AG04450 (cell line): ENCODE data around the gene RAPGEF3. TPM values are rescaled to one million over a fixed set of nuclear protein-coding genes. Genes with fewer than 3 reads are reported as not detected.

ENCODE experiments used
- CTCF ChIA-PET: fragments of 300-600, 350-600 bp; formaldehyde crosslinking; extraction: SDS; loops from one replicate; lab custom pipeline; 2022; ENCODE audit warnings: antibody characterized with exemption, inconsistent platforms; lab: Charles Lee
- POLR2A ChIA-PET: fragments of 350-600 bp; formaldehyde crosslinking; extraction: SDS; loops from one replicate; lab custom pipeline; 2021; ENCODE audit warnings: antibody characterized with exemption, inconsistent platforms; lab: Yijun Ruan, JAX
- DNase-seq: peaks from one replicate; pipeline ENCODE4 v3.0.0-alpha.2; 2011; ENCODE audit warnings: low read depth, low spot score
- H3K27ac ChIP-seq: one replicate; pipeline ENCODE4 v1.5.1; 2012; ENCODE audit warnings: low read depth, low read length, control low read depth
- H3K27me3 ChIP-seq: one replicate; pipeline ENCODE4 v1.6.0; 2012; ENCODE audit warnings: low read length; ENCODE audit not compliant: control insufficient read depth, insufficient read depth
- H3K4me3 ChIP-seq: 2 replicates; pipeline ENCODE4 v1.5.1; 2011; ENCODE audit warnings: mild to moderate bottlenecking, low read depth, low read length, control low read depth
- H3K9me3 ChIP-seq: 2 replicates; pipeline ENCODE4 v1.5.1; 2012; ENCODE audit warnings: low read length; ENCODE audit not compliant: control insufficient read depth, insufficient read depth
- CTCF ChIP-seq: IDR thresholded peaks from 2 replicates; pipeline ENCODE4 v1.5.1; 2011; ENCODE audit warnings: low read depth, low read length, control low read depth, inconsistent platforms
- polyA plus RNA-seq: library from polyadenylated mRNA; depleted of rRNA; stranded (reverse); fragments of >200 nt; gene quantifications from 2 replicates; pipeline ENCODE4 v1.2.3, GENCODE V29; 2011

Gene RAPGEF3
- polyA plus RNA-seq, 1 experiment: 1.7 TPM

GRCh38 chr12:47745485-47746041 lies 13.1 kb downstream of the RAPGEF3 start:
- H3K4me3 ChIP-seq: no peak overlapping the region
- peaks cover 36% of the 10 kb centered on the region for H3K27me3 ChIP-seq
- DNase-seq: no peak
- H3K27ac ChIP-seq: no peak overlapping the region
- TF ChIP-seq CTCF: no peak
- ChIA-PET CTCF (interaction anchor here (4.8 to 5.3 kb wide), 3 partner anchors 12 to 92 kb away, joined by 76 to 116 read pairs (median 78); partner anchors contain the start of gene RAPGEF3), POLR2A (no interaction called here)
- H3K9me3 ChIP-seq: no peaks in the 10 kb centered on the region

- TF ChIP-seq CTCF: no peak
- CTCF ChIA-PET: interaction anchor here (0.7 to 5.3 kb wide), 6 partner anchors 12 to 96 kb away, joined by 3 to 116 read pairs (median 77); partner anchors contain the start of gene RAPGEF3
- DNase-seq: no peak
- Histone ChIP-seq H3K9me3 (no peaks in the 10 kb centered on the region), H3K4me3 (no peak overlapping the region), H3K27ac (no peak overlapping the region), H3K27me3 (peaks cover 36% of the 10 kb centered on the region)
- POLR2A ChIA-PET: no interaction called here
These were observed 13.8 kb downstream of the RAPGEF3 start for GRCh38 chr12:47744778-47745436.

- ChIA-PET POLR2A (no interaction called here), CTCF (interaction anchor here (0.6 to 5.3 kb wide), 9 partner anchors 12 to 97 kb away, joined by 3 to 116 read pairs (median 76); partner anchors contain the start of gene RAPGEF3)
- no peak overlapping the region for H3K4me3 ChIP-seq
- peaks cover 36% of the 10 kb centered on the region for H3K27me3 ChIP-seq
- H3K9me3 ChIP-seq: no peaks in the 10 kb centered on the region
- peak; percentile 21; the same call in 1 of the 2 replicates for TF ChIP-seq CTCF
- no peak overlapping the region for H3K27ac ChIP-seq
- no peak for DNase-seq
These were observed 14.6 kb downstream of the RAPGEF3 start for GRCh38 chr12:47744005-47744651.

DNA sequence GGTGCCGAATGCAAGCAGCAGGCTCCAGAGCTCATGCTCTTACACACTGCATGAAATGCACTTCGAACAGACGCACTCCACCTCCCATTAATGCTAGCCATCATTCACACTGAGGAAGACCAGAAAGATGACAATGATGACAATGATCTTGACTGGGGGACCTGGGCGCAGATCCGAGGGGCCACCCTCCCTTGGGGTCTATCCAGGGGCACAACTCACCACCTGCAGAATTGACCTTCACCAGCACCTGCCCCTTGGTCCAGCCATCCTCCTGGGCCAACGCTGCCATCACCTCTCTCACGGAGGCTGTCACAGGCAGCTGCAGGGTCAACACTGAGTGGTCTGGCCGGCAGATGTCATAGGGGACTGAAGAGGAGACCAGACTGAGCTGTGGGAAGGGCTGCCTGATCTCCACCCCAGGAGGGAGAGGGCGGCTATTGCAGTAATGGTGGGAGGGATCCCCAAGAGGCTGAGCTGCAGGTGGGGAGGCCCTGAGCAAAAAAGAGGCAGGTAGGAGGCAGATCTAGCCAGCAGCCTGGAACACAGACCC lies 15.3 kb downstream of the RAPGEF3 start:
- peaks cover 36% of the 10 kb centered on the region for H3K27me3 ChIP-seq
- TF ChIP-seq CTCF: no peak
- H3K9me3 ChIP-seq: no peaks in the 10 kb centered on the region
- H3K27ac ChIP-seq: no peak overlapping the region
- H3K4me3 ChIP-seq: no peak overlapping the region
- CTCF ChIA-PET: interaction anchor here (0.6 to 5.3 kb wide), 17 partner anchors 12 to 220 kb away, joined by 3 to 116 read pairs (median 11); partner anchors contain the start of genes ENDOU, RAPGEF3 and TMEM106C
- POLR2A ChIA-PET: interaction anchor here (0.9 to 1.6 kb wide), 3 partner anchors 15 to 95 kb away, joined by 3 to 6 read pairs (median 3); partner anchors contain the start of gene RAPGEF3
- DNase-seq: no peak
